Adipose tissue (tissue), 3 donors: Measurements from ENCODE around the gene LIN37. TPM values are rescaled to one million over a fixed set of nuclear protein-coding genes. Genes with fewer than 3 reads are reported as not detected.
"Not testable (repeated sequence)": the region's sequence is repeated elsewhere in the genome, so short reads cannot be mapped to it uniquely, and the experiment has no call there.

Experiments
- H3K27ac ChIP-seq: one replicate; pipeline ENCODE4 v1.5.1; 2013; ENCODE audit warnings: low read depth, low read length
- WGBS, 3 donors: extraction: QIAGEN DNeasy Blood & Tissue Kit; methylation state at CpG; one replicate each; pipeline ENCODE4 v1.1.7; 2013; 5-methylcytosine and 5-hydroxymethylcytosine counted together
- polyA plus RNA-seq, 3 donors: library from polyadenylated mRNA; stranded (reverse); fragments of 200-250 nt; gene quantifications; one replicate each; pipeline ENCODE4 v1.2.3, GENCODE V29; 2013
- donor health status: healthy with polysubstance abuse.
- donor health status: Bipolar disorder and iron deficiency.
- donor health status: healthy.

LIN37 gene
- polyA plus RNA-seq, 3 donors: 8.9 to 20.9 (median 15.3) TPM

DNA sequence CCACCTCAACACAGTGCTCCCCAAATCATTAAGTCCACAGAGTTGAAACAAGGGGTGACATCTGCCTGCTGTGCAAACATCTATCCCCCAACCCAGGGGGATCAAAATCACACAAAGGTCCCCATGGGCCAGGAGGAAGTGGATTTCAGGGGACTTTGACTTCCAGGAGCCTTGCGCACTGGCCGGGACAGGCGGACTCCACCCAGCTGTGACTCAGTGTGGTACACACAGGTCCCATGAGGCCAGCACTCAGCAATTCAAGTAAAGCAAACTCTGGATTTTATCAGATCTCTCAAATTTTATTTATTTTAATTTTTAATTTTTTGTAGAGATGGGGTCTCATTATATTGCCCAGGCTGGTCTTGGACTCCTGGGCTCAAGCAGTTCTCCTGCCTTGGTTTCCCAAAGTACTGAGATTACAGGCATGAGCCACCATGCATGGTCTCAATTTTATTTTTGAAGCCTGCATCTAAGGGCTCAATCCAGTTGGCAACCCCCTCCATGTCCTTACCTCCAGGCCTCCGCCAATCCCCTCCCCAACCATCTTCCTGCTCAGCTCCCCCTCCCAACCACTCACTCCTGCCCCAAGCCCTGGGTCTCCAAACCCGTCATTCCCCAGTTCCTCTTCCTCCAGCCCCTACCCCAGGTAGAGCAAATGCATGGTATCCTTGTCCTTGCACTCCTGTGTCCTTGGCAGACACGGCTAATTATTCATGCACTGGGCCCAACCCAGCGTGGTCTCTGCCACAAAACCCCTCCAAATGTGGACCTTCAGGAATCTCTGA, 45.2 kb downstream of the LIN37 start:
- H3K27ac ChIP-seq: no peak overlapping the region
- 62 to 87% (median 72%) methylated on average over 7 of the region's 7 CpGs for whole genome bisulfite sequencing, 3 donors

DNA sequence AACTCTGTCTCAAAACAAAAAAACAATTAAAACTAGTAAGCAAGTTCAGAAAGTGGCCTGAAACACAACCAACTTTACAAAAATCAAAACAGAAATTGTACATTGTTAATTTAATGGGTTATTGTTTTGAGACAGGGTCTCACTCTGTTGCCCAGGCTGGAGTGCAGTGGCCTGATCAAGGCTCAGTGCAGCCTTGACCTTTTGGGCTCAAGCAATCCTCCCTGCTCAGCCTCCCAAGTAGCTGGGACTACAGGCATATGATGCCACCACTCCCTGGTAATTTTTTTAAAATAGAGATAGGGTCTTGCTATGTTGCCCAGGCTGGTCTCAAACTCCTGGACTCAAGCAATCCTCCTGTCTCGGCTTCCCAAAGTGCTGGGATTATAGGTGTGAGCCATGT, 47.2 kb downstream of the LIN37 start:
- 81 to 96% (median 94%) methylated on average over 1 of the region's 1 CpG for WGBS, 3 donors
- not testable (repeated sequence) for H3K27ac ChIP-seq

DNA sequence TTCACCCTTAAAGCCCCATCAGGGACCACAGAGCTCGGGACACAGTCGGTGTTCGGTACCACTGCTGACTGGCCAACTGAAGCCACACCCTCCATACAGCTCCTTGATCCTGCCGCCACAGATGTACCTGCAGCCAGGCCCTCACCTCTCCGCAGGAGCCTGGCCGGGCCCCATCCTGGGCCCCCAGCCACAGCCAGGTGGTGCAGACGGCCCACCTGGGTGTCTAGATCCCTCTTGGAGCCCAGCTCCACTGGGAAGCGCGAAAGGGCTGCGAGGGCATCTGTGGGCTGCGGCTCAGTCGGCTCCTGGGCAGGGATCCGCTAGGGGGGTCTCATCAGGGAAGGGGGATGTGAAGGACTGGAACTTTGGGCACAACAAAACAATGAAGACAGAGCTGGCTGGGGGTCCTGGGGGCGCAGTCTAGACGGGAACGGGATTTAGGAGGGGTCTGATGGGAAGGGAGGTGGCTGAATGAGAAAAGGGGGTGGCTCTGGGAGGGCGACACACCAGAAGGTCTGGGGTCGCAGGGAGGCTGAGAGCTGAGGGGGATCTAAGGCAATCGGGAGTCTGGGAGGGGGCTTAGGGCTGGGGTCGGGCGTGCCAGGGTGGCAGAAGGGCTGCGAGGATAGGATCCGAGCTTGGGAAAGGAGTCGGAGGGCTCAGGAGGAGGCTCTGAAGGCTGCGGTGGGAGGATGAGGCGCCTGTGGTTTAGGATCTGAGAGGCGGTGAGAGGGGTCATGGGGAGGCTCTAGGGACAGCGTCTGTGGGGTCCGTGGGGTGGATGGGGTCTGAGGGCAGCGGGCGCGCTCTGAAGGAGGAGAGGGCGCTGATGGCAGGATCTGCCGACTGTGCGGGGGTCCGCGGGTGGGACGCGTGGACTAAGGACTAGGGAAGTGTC, 48.5 kb downstream of the LIN37 start:
- WGBS, 3 donors: 15 to 31% (median 16%) methylated on average over 39 of the region's 39 CpGs
- no peak overlapping the region for H3K27ac ChIP-seq

DNA sequence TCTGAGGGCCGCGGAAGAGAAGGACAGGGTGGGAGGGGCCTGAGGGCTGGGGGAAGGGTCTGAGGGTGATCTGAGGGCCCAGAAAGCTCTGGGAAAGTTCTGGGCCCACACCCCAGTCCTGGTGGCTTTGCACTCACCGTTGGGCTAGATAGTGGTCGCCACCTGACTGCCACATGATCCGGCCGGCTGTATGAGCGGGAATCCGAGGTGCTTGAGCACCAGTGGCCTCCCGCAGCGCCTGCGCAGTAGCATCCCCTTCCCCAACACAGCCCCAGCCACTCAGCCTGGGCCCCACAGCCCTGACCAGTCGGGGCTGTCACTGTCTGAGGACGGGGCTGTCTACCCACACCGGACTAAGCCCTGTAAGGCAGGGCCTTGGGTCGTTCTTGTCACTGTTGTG, 49.3 kb downstream of the LIN37 start:
- H3K27ac ChIP-seq: no peak overlapping the region
- WGBS, 3 donors: 3 to 28% (median 11%) methylated on average over 11 to 15 of the region's 15 CpGs

DNA sequence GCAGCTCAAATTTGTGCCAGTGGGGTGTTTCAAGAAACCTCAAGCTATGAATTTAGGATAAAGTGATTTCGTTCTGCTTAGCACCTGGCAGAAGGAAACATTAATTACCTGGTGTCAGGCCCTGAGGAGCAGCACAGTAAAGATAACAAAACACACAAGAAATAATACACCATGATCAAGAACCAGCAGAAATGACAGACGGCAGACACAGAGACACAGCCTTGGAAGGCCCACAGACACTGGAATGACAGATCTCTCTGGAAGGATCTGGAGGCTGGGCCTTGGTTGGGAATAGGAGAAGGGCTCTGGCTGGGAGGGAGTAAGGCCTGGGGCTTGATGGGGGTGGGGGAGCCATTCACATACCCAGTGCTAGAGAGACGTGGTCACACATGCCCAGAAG, 53.5 kb downstream of the LIN37 start:
- WGBS, 3 donors: 51 to 79% (median 59%) methylated on average over 3 of the region's 3 CpGs
- no peak overlapping the region for H3K27ac ChIP-seq

Other genes with a start within 250 kb of the LIN37 start
- 10 to 100 TPM in 2 of 3 donors, 1 to 10 TPM in 1; 6.8 to 74.3 (median 15.3) TPM for gene DMKN, start 234.9 kb upstream of the LIN37 start, polyA plus RNA-seq
- gene SBSN, start 220.3 kb upstream of the LIN37 start, polyA plus RNA-seq: 1 to 10 TPM in 1 of 3 donors, under 1 TPM in 1, not detected in 1; 0.15 to 1.5 TPM
- gene GAPDHS, start 215.1 kb upstream of the LIN37 start, polyA plus RNA-seq: not detected
- 100 to 1,000 TPM in 2 of 3 donors, 10 to 100 TPM in 1; 86.7 to 140 (median 107) TPM for gene TMEM147, start 202.9 kb upstream of the LIN37 start, polyA plus RNA-seq
- gene ATP4A, start 184.9 kb upstream of the LIN37 start, polyA plus RNA-seq: 10 to 100 TPM in 1 of 3 donors, 1 to 10 TPM in 2; 1.2 to 74.4 (median 2.9) TPM
- gene PMIS2, start 162.4 kb upstream of the LIN37 start, polyA plus RNA-seq: not detected
- 1 to 10 TPM; 4.6 to 6.3 (median 6.0) TPM for gene HAUS5, start 135.8 kb upstream of the LIN37 start, polyA plus RNA-seq
- gene RBM42, start 119.5 kb upstream of the LIN37 start, polyA plus RNA-seq: 10 to 100 TPM; 28.5 to 56.7 (median 48.9) TPM
- gene ETV2, start 106.8 kb upstream of the LIN37 start, polyA plus RNA-seq: 1 to 10 TPM in 2 of 3 donors, under 1 TPM in 1; 0.79 to 3.8 (median 1.7) TPM
- gene COX6B1, start 100.3 kb upstream of the LIN37 start, polyA plus RNA-seq: 100 to 1,000 TPM; 454 to 932 (median 759) TPM
- under 1 TPM in 2 of 3 donors, not detected in 1; 0.05 to 0.07 TPM for gene UPK1A, start 82.1 kb upstream of the LIN37 start, polyA plus RNA-seq
- gene ZBTB32, start 44.0 kb upstream of the LIN37 start, polyA plus RNA-seq: under 1 TPM in 2 of 3 donors, not detected in 1; 0.07 to 0.12 TPM
- 10 to 100 TPM; 21.1 to 34.3 (median 29.4) TPM for gene KMT2B, start 30.6 kb upstream of the LIN37 start, polyA plus RNA-seq
- gene IGFLR1, start 6.1 kb upstream of the LIN37 start, polyA plus RNA-seq: 10 to 100 TPM; 17.4 to 30.4 (median 19.8) TPM
- 10 to 100 TPM; 13.2 to 30.3 (median 28.8) TPM for gene U2AF1L4, start 3.2 kb upstream of the LIN37 start, polyA plus RNA-seq
- gene PSENEN, start 2.9 kb upstream of the LIN37 start, polyA plus RNA-seq: 10 to 100 TPM; 37.2 to 57.2 (median 49.9) TPM
- 100 to 1,000 TPM in 2 of 3 donors, 10 to 100 TPM in 1; 63.3 to 608 (median 552) TPM for gene HSPB6, start 8.5 kb downstream of the LIN37 start, polyA plus RNA-seq
- 10 to 100 TPM in 1 of 3 donors, 1 to 10 TPM in 2; 5.4 to 10.6 (median 6.9) TPM for gene PROSER3, start 9.6 kb downstream of the LIN37 start, polyA plus RNA-seq
- 1 to 10 TPM; 6.0 to 9.4 (median 6.3) TPM for gene ARHGAP33, start 27.0 kb downstream of the LIN37 start, polyA plus RNA-seq
- 1 to 10 TPM in 1 of 3 donors, not detected in 2; 2.2 TPM for gene PRODH2, start 64.3 kb downstream of the LIN37 start, polyA plus RNA-seq
- gene NPHS1, start 103.9 kb downstream of the LIN37 start, polyA plus RNA-seq: 10 to 100 TPM in 1 of 3 donors, under 1 TPM in 1, not detected in 1; 0.42 to 13.6 TPM
- 10 to 100 TPM in 1 of 3 donors, under 1 TPM in 1, not detected in 1; 0.22 to 48.3 TPM for gene KIRREL2, start 108.3 kb downstream of the LIN37 start, polyA plus RNA-seq
- gene APLP1, start 120.0 kb downstream of the LIN37 start, polyA plus RNA-seq: 10 to 100 TPM in 1 of 3 donors, 1 to 10 TPM in 2; 3.0 to 33.6 (median 6.4) TPM
- 10 to 100 TPM in 2 of 3 donors, 1 to 10 TPM in 1; 3.7 to 13.0 (median 10.5) TPM for gene NFKBID, start 152.0 kb downstream of the LIN37 start, polyA plus RNA-seq
- gene HCST, start 154.0 kb downstream of the LIN37 start, polyA plus RNA-seq: 10 to 100 TPM in 1 of 3 donors, 1 to 10 TPM in 2; 4.1 to 21.1 (median 6.6) TPM
- 100 to 1,000 TPM in 2 of 3 donors, 10 to 100 TPM in 1; 23.7 to 207 (median 194) TPM for gene TYROBP, start 159.7 kb downstream of the LIN37 start, polyA plus RNA-seq
- 1 to 10 TPM; 5.8 to 6.7 (median 6.0) TPM for gene LRFN3, start 187.8 kb downstream of the LIN37 start, polyA plus RNA-seq
- 10 to 100 TPM; 14.9 to 26.9 (median 18.6) TPM for gene SDHAF1, start 246.6 kb downstream of the LIN37 start, polyA plus RNA-seq